ENCODE results near the gene PIGT. TPM values are rescaled to one million over a fixed set of nuclear protein-coding genes. Genes with fewer than 3 reads are reported as not detected.

The PIGT gene
- total RNA-seq, 2 donors from 2014 or later, result 38.6 to 50.3 TPM

DNA sequence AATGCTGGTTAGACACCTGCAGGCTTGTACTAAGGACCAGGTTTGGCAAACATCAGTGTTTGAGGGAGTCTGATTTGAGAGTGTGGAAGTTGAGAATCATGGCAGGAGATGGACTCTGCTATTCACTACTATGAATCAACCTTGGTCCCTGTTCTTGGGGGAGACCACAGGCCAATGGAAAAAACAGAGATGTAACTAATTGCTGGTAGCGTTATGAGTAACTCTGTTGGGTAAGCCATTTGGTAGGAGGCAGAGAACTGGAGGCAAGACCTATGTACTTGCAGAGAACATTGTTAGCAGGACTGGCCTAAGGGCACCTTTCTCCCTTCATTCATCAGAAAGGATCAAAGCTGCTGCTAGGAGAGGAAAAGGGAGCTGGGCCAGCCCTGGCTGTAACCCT is 45.3 kb downstream of the PIGT start:
- Histone ChIP-seq H3K9me3 (no peaks in the 10 kb centered on the region), H3K36me3 (replicated peaks in 1 of 2; ENCODE audit: insufficient read depth in 1 of 2, low read depth in 2 of 2) (no peaks in the 10 kb centered on the region), H3K27me3 (no peaks in the 10 kb centered on the region), H3K27ac (no peak overlapping the region), H3K4me1 (no peaks in the 10 kb centered on the region), H3K4me3 (no peak overlapping the region)
- no peak for DNase-seq
- no peak for ATAC-seq
- no peak for TF ChIP-seq POLR2A (IDR thresholded peaks at IDR 0.05)
- TF ChIP-seq, protein P1, sequence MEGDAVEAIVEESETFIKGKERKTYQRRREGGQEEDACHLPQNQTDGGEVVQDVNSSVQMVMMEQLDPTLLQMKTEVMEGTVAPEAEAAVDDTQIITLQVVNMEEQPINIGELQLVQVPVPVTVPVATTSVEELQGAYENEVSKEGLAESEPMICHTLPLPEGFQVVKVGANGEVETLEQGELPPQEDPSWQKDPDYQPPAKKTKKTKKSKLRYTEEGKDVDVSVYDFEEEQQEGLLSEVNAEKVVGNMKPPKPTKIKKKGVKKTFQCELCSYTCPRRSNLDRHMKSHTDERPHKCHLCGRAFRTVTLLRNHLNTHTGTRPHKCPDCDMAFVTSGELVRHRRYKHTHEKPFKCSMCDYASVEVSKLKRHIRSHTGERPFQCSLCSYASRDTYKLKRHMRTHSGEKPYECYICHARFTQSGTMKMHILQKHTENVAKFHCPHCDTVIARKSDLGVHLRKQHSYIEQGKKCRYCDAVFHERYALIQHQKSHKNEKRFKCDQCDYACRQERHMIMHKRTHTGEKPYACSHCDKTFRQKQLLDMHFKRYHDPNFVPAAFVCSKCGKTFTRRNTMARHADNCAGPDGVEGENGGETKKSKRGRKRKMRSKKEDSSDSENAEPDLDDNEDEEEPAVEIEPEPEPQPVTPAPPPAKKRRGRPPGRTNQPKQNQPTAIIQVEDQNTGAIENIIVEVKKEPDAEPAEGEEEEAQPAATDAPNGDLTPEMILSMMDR (IDR thresholded peaks at IDR 0.05), result no peak
- 77 to 100% methylated on average over 1 of the region's 1 CpG for WGBS, 2 donors
- intact Hi-C loops (cut with DNase I), result no loop called here

- TF ChIP-seq, protein P1 (IDR thresholded peaks at IDR 0.05), result no peak
- no peak for TF ChIP-seq POLR2A (IDR thresholded peaks at IDR 0.05)
- Histone ChIP-seq H3K4me1 (no peaks in the 10 kb centered on the region), H3K4me3 (no peak overlapping the region), H3K9me3 (no peaks in the 10 kb centered on the region), H3K27ac (no peak overlapping the region), H3K27me3 (no peaks in the 10 kb centered on the region), H3K36me3 (replicated peaks in 1 of 2; ENCODE audit: insufficient read depth in 1 of 2, low read depth in 2 of 2) (no peaks in the 10 kb centered on the region)
- ATAC-seq, result no peak
- DNase-seq, result no peak
- intact Hi-C loops (cut with DNase I), result no loop called here
- 81 to 85% methylated on average over 6 of the region's 6 CpGs for WGBS, 2 donors
These were observed 47.0 kb downstream of the PIGT start for GRCh38 chr20:45462711-45463509.

GRCh38 chr20:45463709-45464108 is 47.8 kb downstream of the PIGT start:
- intact Hi-C loops (cut with DNase I), result no loop called here
- no peaks in the 10 kb centered on the region for H3K27me3 ChIP-seq

DNA sequence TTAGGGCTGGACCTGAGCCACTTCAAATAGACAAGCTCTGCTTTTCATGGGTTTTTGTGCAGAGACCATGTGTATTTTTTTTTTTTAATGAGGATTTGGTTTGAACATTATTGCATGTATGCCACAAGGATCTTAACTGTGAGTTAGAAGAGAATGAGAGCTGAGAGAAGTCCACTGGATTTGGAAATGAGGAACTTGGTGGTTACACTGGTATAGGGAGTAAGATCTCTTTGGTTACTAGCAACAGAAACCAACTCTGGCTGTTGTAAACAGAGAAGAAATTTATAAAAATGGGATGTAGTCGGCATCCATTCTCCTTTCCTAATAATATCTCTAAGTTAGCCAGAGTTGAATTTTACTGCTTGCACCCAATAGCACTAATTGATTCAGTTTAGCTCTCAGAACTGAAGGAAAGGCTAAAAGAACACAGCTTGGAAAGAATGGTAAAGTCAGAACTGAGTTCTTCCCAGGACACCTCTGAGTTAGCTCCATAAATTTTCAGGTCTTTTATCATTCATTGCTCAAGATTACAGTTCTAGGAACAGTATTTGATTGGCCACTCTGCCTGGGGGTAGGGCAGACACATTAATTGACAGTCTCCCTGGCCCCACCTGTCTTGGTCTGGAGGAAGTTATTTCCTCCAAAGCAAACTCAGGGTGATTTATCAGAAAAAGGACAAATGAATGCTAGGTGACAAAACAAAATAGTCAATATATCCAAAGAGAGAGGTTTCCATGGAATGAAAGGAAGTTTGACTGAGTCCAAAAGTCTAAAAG is 49.7 kb downstream of the PIGT start:
- H3K27ac ChIP-seq, result no peak overlapping the region
- peaks cover 0 to 8% of the 10 kb centered on the region in 2 donors for H3K27me3 ChIP-seq
- H3K36me3 ChIP-seq (replicated peaks in 1 of 2; ENCODE audit: insufficient read depth in 1 of 2, low read depth in 2 of 2), result no peaks in the 10 kb centered on the region
- 29 to 34% methylated on average over 1 of the region's 1 CpG for WGBS, 2 donors
- ATAC-seq (no peak), DNase-seq (no peak)
- H3K4me1 ChIP-seq, result peaks cover 18% of the 10 kb centered on the region
- no peaks in the 10 kb centered on the region for H3K9me3 ChIP-seq
- TF ChIP-seq POLR2A (IDR thresholded peaks at IDR 0.05), result no peak
- TF ChIP-seq, protein P1 (IDR thresholded peaks at IDR 0.05), result no peak
- H3K4me3 ChIP-seq, result no peak overlapping the region
- intact Hi-C loops (cut with DNase I), result no loop called here

More at GRCh38 chr20:45463709-45464108, 47.8 kb downstream of the PIGT start:
- Histone ChIP-seq H3K4me1 (no peaks in the 10 kb centered on the region), H3K27ac (no peak overlapping the region), H3K9me3 (no peaks in the 10 kb centered on the region), H3K4me3 (no peak overlapping the region), H3K36me3 (replicated peaks in 1 of 2; ENCODE audit: insufficient read depth in 1 of 2, low read depth in 2 of 2) (no peaks in the 10 kb centered on the region)
- no peak for TF ChIP-seq POLR2A (IDR thresholded peaks at IDR 0.05)
- DNase-seq, result no peak
- ATAC-seq, result no peak
- 69 to 72% methylated on average over 4 of the region's 4 CpGs for WGBS, 2 donors

GRCh38 chr20:45467172-45467571 is 51.2 kb downstream of the PIGT start:
- Histone ChIP-seq H3K36me3 (replicated peaks in 1 of 2; ENCODE audit: insufficient read depth in 1 of 2, low read depth in 2 of 2) (no peaks in the 10 kb centered on the region), H3K4me1 (peaks cover 22% of the 10 kb centered on the region), H3K9me3 (no peaks in the 10 kb centered on the region), H3K4me3 (no peak overlapping the region), H3K27me3 (peaks cover 0 to 8% of the 10 kb centered on the region in 2 donors), H3K27ac (no peak overlapping the region)
- ATAC-seq, result no peak
- intact Hi-C loops (cut with DNase I), result no loop called here
- no peak for DNase-seq
- TF ChIP-seq, protein P1 (IDR thresholded peaks at IDR 0.05), result no peak
- no peak for TF ChIP-seq POLR2A (IDR thresholded peaks at IDR 0.05)
- 67 to 75% methylated on average over 6 of the region's 6 CpGs for WGBS, 2 donors

Data from body of pancreas (tissue), 4 donors.